Type B pancreatic cell (in vitro differentiated cells): ENCODE results near the gene SLC39A2. TPM values are rescaled to one million over a fixed set of nuclear protein-coding genes. Genes with fewer than 3 reads are reported as not detected.
"Not testable (repeated sequence)": the region's sequence is repeated elsewhere in the genome, so short reads cannot be mapped to it uniquely, and the experiment has no call there.

Experiments
- DNase-seq: peaks from one replicate; pipeline ENCODE4 v3.0.0; 2021; ENCODE audit warnings: mixed read lengths; ENCODE audit not compliant: unreplicated experiment; ENCODE audit errors: extremely low spot score
- H3K27ac Mint-ChIP-seq: 2 replicates; pipeline ENCODE4 v1.8.0; 2021; ENCODE audit warnings: mild to moderate bottlenecking, mixed read lengths
- H3K27me3 Mint-ChIP-seq: 2 replicates; pipeline ENCODE4 v1.8.0; 2021; ENCODE audit warnings: mixed read lengths
- H3K36me3 Mint-ChIP-seq: 2 replicates; pipeline ENCODE4 v1.8.0; 2021; ENCODE audit warnings: mixed read lengths
- H3K4me1 Mint-ChIP-seq: one replicate; pipeline ENCODE4 v1.8.0; 2021; ENCODE audit warnings: mixed read lengths; ENCODE audit not compliant: unreplicated experiment
- H3K4me3 Mint-ChIP-seq: 2 replicates; pipeline ENCODE4 v1.8.0; 2021; ENCODE audit warnings: mild to moderate bottlenecking, mixed read lengths
- H3K9me3 Mint-ChIP-seq: 2 replicates; pipeline ENCODE4 v1.8.0; 2021; ENCODE audit warnings: mixed read lengths
- long read RNA-seq: library from polyadenylated mRNA; unstranded; transcript quantifications from one replicate; pipeline ENCODE4 v2.0.0, GENCODE V29; 2020
- total RNA-seq: library from RNA; stranded (reverse); gene quantifications from 2 replicates; pipeline ENCODE4 v1.2.1, GENCODE V29; 2021; ENCODE audit warnings: low replicate concordance
- TF ChIP-seq, protein P1 (sequence below): fragments of 200-600 bp; sonication (generic); conservative IDR thresholded peaks from 2 replicates; pipeline ENCODE4 v1.5.0; 2021; ENCODE audit warnings: antibody characterized with exemption, mild to moderate bottlenecking

SLC39A2 gene, protein sequence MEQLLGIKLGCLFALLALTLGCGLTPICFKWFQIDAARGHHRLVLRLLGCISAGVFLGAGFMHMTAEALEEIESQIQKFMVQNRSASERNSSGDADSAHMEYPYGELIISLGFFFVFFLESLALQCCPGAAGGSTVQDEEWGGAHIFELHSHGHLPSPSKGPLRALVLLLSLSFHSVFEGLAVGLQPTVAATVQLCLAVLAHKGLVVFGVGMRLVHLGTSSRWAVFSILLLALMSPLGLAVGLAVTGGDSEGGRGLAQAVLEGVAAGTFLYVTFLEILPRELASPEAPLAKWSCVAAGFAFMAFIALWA
- 4.5 and 14.2 TPM in 2 replicates for total RNA-seq
- long read RNA-seq, transcript SLC39A2-201 (4 exons, 1,379 nt) = major isoform, 33 of 59 reads
- long read RNA-seq, transcript SLC39A2-203 (4 exons, 1,259 nt) = minor isoform, 23 of 59 reads
- long read RNA-seq, partial matches to known transcripts = 2 of 59 reads
- long read RNA-seq, other reads (novel, unspliced or antisense) = 1 of 59 reads

GRCh38 chr14:20998674-20999366 lies at the start of gene SLC39A2:
TSS of gene SLC39A2 (plus strand) at chr14:20999293. CDS start at chr14:20999447, 154 bp downstream.
- TF ChIP-seq, protein P1, sequence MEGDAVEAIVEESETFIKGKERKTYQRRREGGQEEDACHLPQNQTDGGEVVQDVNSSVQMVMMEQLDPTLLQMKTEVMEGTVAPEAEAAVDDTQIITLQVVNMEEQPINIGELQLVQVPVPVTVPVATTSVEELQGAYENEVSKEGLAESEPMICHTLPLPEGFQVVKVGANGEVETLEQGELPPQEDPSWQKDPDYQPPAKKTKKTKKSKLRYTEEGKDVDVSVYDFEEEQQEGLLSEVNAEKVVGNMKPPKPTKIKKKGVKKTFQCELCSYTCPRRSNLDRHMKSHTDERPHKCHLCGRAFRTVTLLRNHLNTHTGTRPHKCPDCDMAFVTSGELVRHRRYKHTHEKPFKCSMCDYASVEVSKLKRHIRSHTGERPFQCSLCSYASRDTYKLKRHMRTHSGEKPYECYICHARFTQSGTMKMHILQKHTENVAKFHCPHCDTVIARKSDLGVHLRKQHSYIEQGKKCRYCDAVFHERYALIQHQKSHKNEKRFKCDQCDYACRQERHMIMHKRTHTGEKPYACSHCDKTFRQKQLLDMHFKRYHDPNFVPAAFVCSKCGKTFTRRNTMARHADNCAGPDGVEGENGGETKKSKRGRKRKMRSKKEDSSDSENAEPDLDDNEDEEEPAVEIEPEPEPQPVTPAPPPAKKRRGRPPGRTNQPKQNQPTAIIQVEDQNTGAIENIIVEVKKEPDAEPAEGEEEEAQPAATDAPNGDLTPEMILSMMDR = no peak
- H3K27me3 Mint-ChIP-seq = no peaks in the 10 kb centered on the region
- H3K4me1 Mint-ChIP-seq = peaks cover 17% of the 10 kb centered on the region
- peak within 1 kb of the TSS; percentile 84 for H3K4me3 Mint-ChIP-seq
- H3K27ac Mint-ChIP-seq = peak within 1 kb of the TSS; percentile 96
- no peaks in the 10 kb centered on the region for H3K9me3 Mint-ChIP-seq
- no peak for DNase-seq
- peaks cover 15% of the 10 kb centered on the region for H3K36me3 Mint-ChIP-seq

- not testable (repeated sequence) for DNase-seq, H3K27me3 Mint-ChIP-seq, H3K27ac Mint-ChIP-seq, H3K4me3 Mint-ChIP-seq, H3K4me1 Mint-ChIP-seq, H3K36me3 Mint-ChIP-seq, H3K9me3 Mint-ChIP-seq
Observed at GRCh38 chr14:20954736-20955537, 44.2 kb upstream of the SLC39A2 start, which contains the start of gene RNASE2. TSS of gene RNASE2 (plus strand) at chr14:20955487. CDS start at chr14:20955772, 285 bp downstream.

DNA sequence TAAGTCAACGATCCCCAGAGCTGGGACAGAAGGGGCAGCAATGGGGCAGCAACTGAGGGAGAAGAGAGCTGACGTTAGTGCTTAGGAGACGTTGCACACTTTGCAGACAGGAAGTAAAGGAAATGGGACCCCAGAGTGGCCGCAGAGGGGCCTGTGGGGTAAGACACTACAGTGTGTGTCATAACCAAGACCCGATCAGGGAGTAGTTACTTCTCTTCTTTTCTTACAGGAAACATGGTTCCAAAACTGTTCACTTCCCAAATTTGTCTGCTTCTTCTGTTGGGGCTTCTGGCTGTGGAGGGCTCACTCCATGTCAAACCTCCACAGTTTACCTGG lies 43.6 kb upstream of the SLC39A2 start:
- not testable (repeated sequence) for H3K4me3 Mint-ChIP-seq, H3K4me1 Mint-ChIP-seq, DNase-seq, H3K36me3 Mint-ChIP-seq, H3K27ac Mint-ChIP-seq, H3K9me3 Mint-ChIP-seq, H3K27me3 Mint-ChIP-seq

- DNase-seq = no peak
- Mint-ChIP-seq H3K9me3 (no peaks in the 10 kb centered on the region), H3K36me3 (no peaks in the 10 kb centered on the region), H3K27me3 (peaks cover 9% of the 10 kb centered on the region), H3K4me3 (no peak overlapping the region), H3K27ac (no peak overlapping the region), H3K4me1 (peaks cover 9% of the 10 kb centered on the region)
- TF ChIP-seq, protein P1 = no peak
Observed at GRCh38 chr14:20956376-20956976, 42.6 kb upstream of the SLC39A2 start.

- not testable (repeated sequence) for H3K27ac Mint-ChIP-seq, H3K36me3 Mint-ChIP-seq, H3K4me3 Mint-ChIP-seq, DNase-seq, H3K9me3 Mint-ChIP-seq, H3K4me1 Mint-ChIP-seq, H3K27me3 Mint-ChIP-seq
Observed at GRCh38 chr14:20958946-20959345, 40.1 kb upstream of the SLC39A2 start.

- H3K27ac Mint-ChIP-seq = no peak overlapping the region
- H3K9me3 Mint-ChIP-seq = no peaks in the 10 kb centered on the region
- DNase-seq = no peak
- H3K36me3 Mint-ChIP-seq = no peaks in the 10 kb centered on the region
- TF ChIP-seq, protein P1 = no peak
- H3K4me1 Mint-ChIP-seq = peaks cover 12% of the 10 kb centered on the region
- peaks cover 29% of the 10 kb centered on the region for H3K27me3 Mint-ChIP-seq
- H3K4me3 Mint-ChIP-seq = no peak overlapping the region
Observed at GRCh38 chr14:20969336-20969735, 29.8 kb upstream of the SLC39A2 start.
